Activated B cell treated with CpG ODN at 0.5 μM for 24 hours (primary cell): ENCODE measurements around the gene GOLPH3L. TPM values are rescaled to one million over a fixed set of nuclear protein-coding genes. Genes with fewer than 3 reads are reported as not detected.
A peak's percentile ranks its signal among the peaks of the same experiment; 100 is the strongest.

Experiments
- ATAC-seq: fragments of 200-7000 bp; cut with Tn5 transposase; one replicate; pipeline ENCODE4 v1.10.0; 2021; ENCODE audit warnings: low read depth, mild to moderate bottlenecking, moderate library complexity
- CTCF ChIA-PET: fragments of 350-600 bp; sonication (Branson Sonifier 250); formaldehyde crosslinking; loops from one replicate; lab custom pipeline; 2021; ENCODE audit warnings: antibody characterized with exemption; lab: Charles Lee
- POLR2A ChIA-PET: fragments of 350-600 bp; sonication (Branson Sonifier 250); formaldehyde crosslinking; loops from one replicate; lab custom pipeline; 2021; ENCODE audit warnings: antibody characterized with exemption; lab: Charles Lee
- DNase-seq: peaks from one replicate; pipeline ENCODE4 v3.0.0; 2022
- H3K27ac Mint-ChIP-seq: one replicate; pipeline ENCODE4 v1.8.0; 2020; ENCODE audit warnings: mixed read lengths
- H3K27me3 Mint-ChIP-seq: one replicate; pipeline ENCODE4 v1.8.0; 2021; ENCODE audit warnings: mixed read lengths
- H3K36me3 Mint-ChIP-seq: one replicate; pipeline ENCODE4 v1.8.0; 2021; ENCODE audit warnings: low read depth, mixed read lengths
- H3K4me1 Mint-ChIP-seq: one replicate; pipeline ENCODE4 v1.8.0; 2021; ENCODE audit warnings: mixed read lengths
- H3K4me3 Mint-ChIP-seq: one replicate; pipeline ENCODE4 v1.8.0; 2020; ENCODE audit warnings: mild to moderate bottlenecking, mixed read lengths
- H3K9me3 Mint-ChIP-seq: one replicate; pipeline ENCODE4 v1.8.0; 2020; ENCODE audit warnings: mixed read lengths
- intact Hi-C: fragments of 100-400 bp; cut with micrococcal nuclease; formaldehyde crosslinking; loops from one replicate; pipeline ENCODE4 v1.15.1; 2024
- total RNA-seq: library from RNA; stranded (reverse); gene quantifications from 2 replicates; pipeline ENCODE4 v1.2.3, GENCODE V29; 2022
- TF ChIP-seq, protein P1 (sequence below): fragments of 200-600 bp; IDR thresholded peaks from one replicate; pipeline ENCODE4 v1.8.0; 2022; ENCODE audit warnings: antibody characterized with exemption, mild to moderate bottlenecking

Gene GOLPH3L
- total RNA-seq, 1 donor from 2014 or later: 19.7 TPM

DNA sequence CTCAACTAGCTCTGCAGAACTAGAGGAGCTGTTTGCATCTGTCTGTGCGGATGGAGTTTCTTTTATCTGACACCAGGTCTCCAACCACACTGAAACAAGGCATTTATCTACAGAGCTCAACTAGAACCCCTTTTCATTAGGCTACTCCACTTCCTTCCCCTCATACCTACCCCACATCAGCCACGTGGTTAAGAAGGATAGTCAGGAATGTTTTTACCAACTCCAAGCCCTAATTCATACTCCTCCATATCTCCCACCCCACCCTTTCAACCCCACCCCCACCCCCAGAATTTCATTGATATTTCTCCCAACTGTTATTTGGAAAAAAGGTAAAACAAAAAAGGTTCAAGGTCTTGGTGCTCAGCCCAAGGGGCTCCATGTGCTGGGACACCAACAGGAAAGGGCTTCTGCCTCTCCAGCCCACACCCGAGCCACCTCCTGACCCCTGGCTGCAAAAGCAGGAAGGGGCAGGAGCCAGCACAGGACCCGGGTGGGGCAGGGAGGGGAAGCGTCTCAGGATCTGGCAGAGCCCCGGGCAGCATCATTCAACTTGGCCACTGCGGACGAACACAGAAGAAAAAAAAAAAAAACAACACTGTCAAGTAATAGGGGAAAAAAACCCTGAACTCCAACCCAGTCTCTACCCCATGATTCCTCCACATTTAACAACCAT lies 74.5 kb downstream of the GOLPH3L start:
- ATAC-seq (no peak), DNase-seq (no peak)
- Mint-ChIP-seq H3K36me3 (peaks cover 77% of the 10 kb centered on the region), H3K27ac (peak overlapping the region; percentile 47), H3K4me3 (no peak overlapping the region), H3K4me1 (peaks cover 42% of the 10 kb centered on the region), H3K27me3 (no peaks in the 10 kb centered on the region), H3K9me3 (no peaks in the 10 kb centered on the region)
- CTCF ChIA-PET: interaction anchor here (0.6 to 17.1 kb wide), 5 partner anchors 9 to 91 kb away, joined by 3 to 358 read pairs (median 3); partner anchors contain the start of gene MCL1
- intact Hi-C loops: loop anchor here (10.0 kb wide), 1 partner anchor 722 kb away; the partner anchor contains the start of gene RFX5
- POLR2A ChIA-PET: interaction anchor here (0.7 to 14.8 kb wide), 5 partner anchors 17 to 356 kb away, joined by 3 to 272 read pairs (median 4); no protein-coding TSS in a partner anchor
- TF ChIP-seq, protein P1, sequence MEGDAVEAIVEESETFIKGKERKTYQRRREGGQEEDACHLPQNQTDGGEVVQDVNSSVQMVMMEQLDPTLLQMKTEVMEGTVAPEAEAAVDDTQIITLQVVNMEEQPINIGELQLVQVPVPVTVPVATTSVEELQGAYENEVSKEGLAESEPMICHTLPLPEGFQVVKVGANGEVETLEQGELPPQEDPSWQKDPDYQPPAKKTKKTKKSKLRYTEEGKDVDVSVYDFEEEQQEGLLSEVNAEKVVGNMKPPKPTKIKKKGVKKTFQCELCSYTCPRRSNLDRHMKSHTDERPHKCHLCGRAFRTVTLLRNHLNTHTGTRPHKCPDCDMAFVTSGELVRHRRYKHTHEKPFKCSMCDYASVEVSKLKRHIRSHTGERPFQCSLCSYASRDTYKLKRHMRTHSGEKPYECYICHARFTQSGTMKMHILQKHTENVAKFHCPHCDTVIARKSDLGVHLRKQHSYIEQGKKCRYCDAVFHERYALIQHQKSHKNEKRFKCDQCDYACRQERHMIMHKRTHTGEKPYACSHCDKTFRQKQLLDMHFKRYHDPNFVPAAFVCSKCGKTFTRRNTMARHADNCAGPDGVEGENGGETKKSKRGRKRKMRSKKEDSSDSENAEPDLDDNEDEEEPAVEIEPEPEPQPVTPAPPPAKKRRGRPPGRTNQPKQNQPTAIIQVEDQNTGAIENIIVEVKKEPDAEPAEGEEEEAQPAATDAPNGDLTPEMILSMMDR: no peak

DNA sequence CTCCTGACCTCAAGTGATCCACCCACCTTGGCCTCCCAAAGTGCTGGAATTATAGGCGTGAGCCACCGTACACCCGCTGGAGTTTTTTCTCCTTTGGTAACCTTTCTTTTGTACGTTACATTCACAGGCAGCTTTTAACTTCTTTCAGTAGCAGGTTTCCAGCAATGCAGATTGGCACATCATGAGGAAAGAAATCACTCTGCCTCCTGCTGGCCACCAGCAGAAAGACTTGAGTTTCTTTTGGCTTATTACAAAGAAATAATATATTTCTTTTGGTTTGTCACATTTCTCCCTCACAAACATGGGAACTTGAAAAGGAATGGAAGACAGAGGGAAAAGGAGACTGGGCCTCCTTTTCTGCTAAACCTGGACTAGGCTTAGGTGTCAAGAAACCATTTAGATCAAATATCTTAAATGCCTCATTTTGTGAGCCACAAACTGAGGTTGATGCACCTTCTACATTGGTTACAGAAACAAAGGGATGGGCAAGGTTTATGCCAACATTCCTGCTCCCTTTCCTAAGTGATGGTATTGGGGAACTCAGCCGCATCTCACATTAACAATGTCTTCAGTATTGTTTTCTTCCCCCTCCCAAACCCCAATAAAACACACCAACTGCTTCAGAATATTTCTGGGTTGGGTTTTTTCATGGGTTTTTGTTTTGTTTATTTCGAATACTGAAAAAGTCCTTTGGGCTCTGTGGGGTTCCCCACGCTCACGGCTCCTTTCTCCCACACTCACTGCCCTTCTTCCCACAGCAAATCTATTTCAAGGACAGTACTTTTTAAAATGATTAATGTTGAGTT lies 75.3 kb downstream of the GOLPH3L start:
- Mint-ChIP-seq H3K9me3 (no peaks in the 10 kb centered on the region), H3K4me3 (peak overlapping the region; percentile 28), H3K27ac (peak overlapping the region; percentile 82), H3K36me3 (peaks cover 75% of the 10 kb centered on the region), H3K27me3 (no peaks in the 10 kb centered on the region), H3K4me1 (peaks cover 36% of the 10 kb centered on the region)
- intact Hi-C loops: loop anchor here (1.0 to 10.0 kb wide), 5 partner anchors 8 to 723 kb away; partner anchors contain the start of genes MCL1 and RFX5
- no peak for DNase-seq
- ChIA-PET POLR2A (interaction anchor here (0.5 to 14.8 kb wide), 6 partner anchors 16 to 304 kb away, joined by 4 to 272 read pairs (median 8); partner anchors contain the start of gene MCL1), CTCF (interaction anchor here (0.6 to 17.1 kb wide), 6 partner anchors 8 to 91 kb away, joined by 3 to 358 read pairs (median 4); partner anchors contain the start of gene MCL1)
- peak; percentile 82 for ATAC-seq
- TF ChIP-seq, protein P1: no peak

GRCh38 chr1:150620919-150621318 lies 76.0 kb downstream of the GOLPH3L start:
- H3K36me3 Mint-ChIP-seq: peaks cover 72% of the 10 kb centered on the region
- H3K9me3 Mint-ChIP-seq: no peaks in the 10 kb centered on the region
- intact Hi-C loops: loop anchor here (1.0 to 10.0 kb wide), 5 partner anchors 8 to 724 kb away; partner anchors contain the start of genes MCL1 and RFX5
- TF ChIP-seq, protein P1: no peak
- no peak overlapping the region for H3K4me3 Mint-ChIP-seq
- POLR2A ChIA-PET: interaction anchor here (0.5 to 14.8 kb wide), 8 partner anchors 9 to 303 kb away, joined by 3 to 272 read pairs (median 7); partner anchors contain the start of genes ENSA, FALEC and MCL1
- CTCF ChIA-PET: interaction anchor here (0.9 to 17.1 kb wide), 5 partner anchors 19 to 76 kb away, joined by 3 to 358 read pairs (median 4); partner anchors contain the start of genes GOLPH3L and MCL1
- peaks cover 34% of the 10 kb centered on the region for H3K4me1 Mint-ChIP-seq
- no peaks in the 10 kb centered on the region for H3K27me3 Mint-ChIP-seq
- DNase-seq (no peak), ATAC-seq (no peak)
- peak overlapping the region; percentile 82 for H3K27ac Mint-ChIP-seq

DNA sequence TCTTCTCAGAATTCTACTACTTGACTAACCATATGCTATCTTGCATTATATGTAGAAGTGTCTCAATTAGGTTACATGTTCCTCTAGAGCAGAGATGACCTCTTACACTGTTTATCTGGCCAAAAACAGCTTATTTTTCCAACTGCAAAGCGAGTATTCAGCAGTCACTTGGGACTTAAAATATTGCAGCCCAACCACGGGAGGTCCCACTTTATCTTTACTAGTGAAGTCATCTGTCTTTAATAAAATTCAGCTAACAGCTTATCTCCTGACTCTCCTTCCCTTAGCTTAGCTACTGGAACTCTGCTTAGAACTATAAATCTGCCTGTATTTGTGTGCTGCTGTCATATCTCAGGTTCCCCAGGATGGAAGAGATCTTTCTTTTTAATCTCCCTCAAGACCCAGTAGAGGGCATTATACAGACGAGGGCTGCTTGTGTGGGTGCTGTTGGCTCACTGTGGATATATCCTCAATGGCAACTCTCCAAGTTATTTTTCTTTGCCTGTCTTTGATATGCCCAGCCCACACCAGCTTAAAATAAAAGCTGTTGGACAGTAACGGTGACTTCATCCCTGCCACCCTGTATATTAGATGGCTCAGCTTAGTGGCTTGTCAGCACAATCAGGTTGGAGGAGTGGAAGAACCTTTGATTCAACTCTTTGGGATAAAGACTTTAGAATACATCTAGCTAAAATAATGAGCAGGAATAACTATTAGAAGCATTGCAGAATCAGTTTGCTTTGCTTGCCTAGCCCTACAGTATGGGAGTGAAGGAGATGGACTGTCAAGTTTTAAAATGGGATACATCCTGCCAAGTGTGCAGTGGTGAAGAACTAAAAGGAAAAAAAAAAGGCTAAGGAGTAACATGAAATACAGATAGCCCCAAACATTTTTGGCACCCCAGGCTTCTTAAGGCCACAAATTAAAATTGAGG lies 77.1 kb downstream of the GOLPH3L start:
- Mint-ChIP-seq H3K36me3 (peaks cover 68% of the 10 kb centered on the region), H3K4me3 (no peak overlapping the region), H3K9me3 (no peaks in the 10 kb centered on the region), H3K27me3 (no peaks in the 10 kb centered on the region), H3K4me1 (peaks cover 39% of the 10 kb centered on the region), H3K27ac (peak overlapping the region; percentile 59)
- ATAC-seq (peak; percentile 47), DNase-seq (no peak)
- TF ChIP-seq, protein P1: no peak
- POLR2A ChIA-PET: interaction anchor here (0.9 to 14.8 kb wide), 9 partner anchors 10 to 105 kb away, joined by 3 to 272 read pairs (median 4); partner anchors contain the start of genes ENSA, FALEC and MCL1
- intact Hi-C loops: loop anchor here (10.0 kb wide), 1 partner anchor 725 kb away; the partner anchor contains the start of gene RFX5
- CTCF ChIA-PET: interaction anchor here (0.7 to 17.1 kb wide), 7 partner anchors 8 to 533 kb away, joined by 3 to 358 read pairs (median 6); partner anchors contain the start of genes ENSA, GOLPH3L and MCL1
